Epithelial cell of esophagus (primary cell): ENCODE results near the gene SKOR1.

Experiments used
- DNase-seq: peaks from one replicate; pipeline ENCODE4 v3.0.0; 2010; ENCODE audit warnings: low read depth
- H3K4me3 ChIP-seq: 2 replicates; pipeline ENCODE4 v1.5.1; 2011; ENCODE audit warnings: mild to moderate bottlenecking, low read length, control low read depth
- CTCF ChIP-seq: IDR thresholded peaks from 2 replicates; pipeline ENCODE4 v1.5.1; 2011; ENCODE audit warnings: low read depth, mild to moderate bottlenecking, low read length, control low read depth, inconsistent platforms; ENCODE audit not compliant: insufficient read depth; ENCODE audit errors: missing control alignments

Gene SKOR1

DNA sequence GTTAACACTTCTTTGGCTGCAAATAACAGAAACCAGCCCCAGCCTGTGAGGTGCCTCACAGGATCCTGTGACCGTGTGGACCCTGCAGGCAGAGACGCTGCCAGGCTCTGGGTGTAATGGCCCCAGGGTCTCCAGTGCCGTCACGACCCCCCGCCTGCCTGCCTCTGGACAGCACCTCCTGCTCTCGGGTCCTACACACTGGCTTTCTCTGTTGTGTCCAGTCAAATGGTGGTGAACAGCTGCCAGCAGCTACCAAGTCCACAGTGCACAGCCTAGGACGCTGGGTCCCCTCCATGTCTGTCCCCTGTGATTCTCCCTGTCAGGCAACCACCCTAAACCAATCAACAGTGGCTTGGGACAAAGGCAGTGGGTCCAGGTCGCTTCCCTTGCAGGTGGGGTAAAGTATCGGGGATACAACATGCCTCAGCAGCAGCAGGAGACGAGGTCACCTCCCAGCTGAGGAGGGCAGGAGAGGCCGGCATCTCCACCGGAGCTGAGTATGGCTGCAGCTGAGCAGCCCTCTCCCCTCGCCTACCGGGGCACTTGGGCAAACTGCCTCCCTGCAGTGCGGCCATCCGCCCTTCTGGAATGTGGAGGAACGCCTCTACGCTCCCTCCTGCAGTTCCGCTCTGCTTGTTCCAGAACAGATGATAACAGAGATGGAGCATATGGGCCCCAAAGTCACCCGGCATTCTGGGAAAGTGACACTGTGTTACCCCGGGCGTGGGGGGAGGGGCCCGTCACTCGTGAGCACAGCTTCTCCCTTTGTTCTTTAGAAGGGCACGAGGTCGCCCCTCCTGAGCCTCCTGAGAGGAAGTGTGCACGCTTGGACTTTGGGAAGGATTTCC is 21.1 kb upstream of the SKOR1 start:
- H3K4me3 ChIP-seq = no peak overlapping the region
- no peak for DNase-seq
- TF ChIP-seq CTCF = no peak

GRCh38 chr15:67805008-67805665 is 20.2 kb upstream of the SKOR1 start:
- H3K4me3 ChIP-seq = no peak overlapping the region
- no peak for DNase-seq
- no peak for TF ChIP-seq CTCF

GRCh38 chr15:67805666-67806516 is 19.4 kb upstream of the SKOR1 start:
- DNase-seq = no peak
- no peak for TF ChIP-seq CTCF
- H3K4me3 ChIP-seq = no peak overlapping the region

DNA sequence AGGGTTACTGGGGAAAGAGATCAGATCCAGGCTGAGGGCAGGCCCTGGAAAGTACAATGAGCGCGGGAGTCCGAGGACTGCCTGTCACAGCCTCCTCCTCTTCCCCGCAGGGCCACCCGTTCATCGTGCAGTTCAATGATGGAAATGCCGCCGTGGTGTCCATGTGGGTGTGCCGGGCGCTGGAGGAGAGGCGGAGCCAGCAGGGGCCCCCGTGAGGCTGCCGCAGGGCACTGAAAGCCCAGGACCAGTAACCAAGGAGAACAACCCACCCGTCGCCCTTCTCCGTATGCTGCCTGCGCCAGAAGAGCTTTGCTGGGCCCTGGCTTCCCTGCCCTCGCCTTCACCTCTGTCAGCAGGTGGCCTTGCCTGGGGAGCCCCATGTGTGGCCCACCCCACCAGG is 18.8 kb upstream of the SKOR1 start:
- no peak overlapping the region for H3K4me3 ChIP-seq
- DNase-seq = no peak
- TF ChIP-seq CTCF = no peak

DNA sequence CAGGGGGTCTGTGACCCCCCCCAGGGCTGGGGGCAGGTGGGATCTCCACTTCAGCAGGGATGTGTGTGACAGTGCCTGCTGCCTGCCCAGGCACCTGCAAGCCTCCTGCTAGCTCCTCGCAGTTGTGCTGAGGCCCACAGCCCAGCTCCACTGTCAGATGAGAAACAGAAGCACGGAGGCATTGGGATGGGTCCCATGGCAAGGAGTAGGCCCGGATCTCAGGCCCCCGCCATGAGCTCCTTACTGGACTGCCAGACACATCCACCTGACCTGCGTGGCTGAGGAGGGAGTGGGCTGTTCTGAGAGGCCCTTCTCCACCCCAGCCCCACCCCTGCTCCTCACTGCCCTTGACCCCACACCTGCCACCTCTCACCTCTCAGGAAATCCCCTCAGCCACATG is 18.2 kb upstream of the SKOR1 start:
- TF ChIP-seq CTCF = no peak
- H3K4me3 ChIP-seq = no peak overlapping the region
- DNase-seq = no peak

DNA sequence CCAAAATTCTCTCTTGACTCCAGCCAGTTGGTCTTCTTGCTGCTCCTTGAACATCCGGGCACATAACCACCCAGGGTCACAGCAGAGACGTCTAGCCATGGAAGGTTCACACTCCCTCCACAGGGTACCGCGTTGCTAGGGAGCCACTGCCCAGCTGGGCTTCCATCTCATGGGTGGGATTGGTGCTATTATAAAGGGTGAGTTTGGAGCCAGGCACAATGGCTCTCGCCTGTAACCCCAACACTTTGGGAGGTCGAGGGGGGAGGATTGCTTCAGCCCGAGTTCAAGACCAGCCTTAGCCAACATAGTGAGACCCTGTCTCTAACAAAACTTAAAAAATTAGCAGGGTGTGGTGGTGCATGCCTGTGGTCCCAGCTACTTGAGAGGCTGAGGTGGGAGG is 17.5 kb upstream of the SKOR1 start:
- no peak for DNase-seq
- no peak for TF ChIP-seq CTCF
- H3K4me3 ChIP-seq = no peak overlapping the region
